Omental fat pad (tissue), 4 donors: Measurements from ENCODE around the gene TUFM. TPM values are rescaled to one million over a fixed set of nuclear protein-coding genes. Genes with fewer than 3 reads are reported as not detected.
A peak's percentile ranks its signal among the peaks of the same experiment; 100 is the strongest.
"Not testable (repeated sequence)": the region's sequence is repeated elsewhere in the genome, so short reads cannot be mapped to it uniquely, and the experiment has no call there.

Source experiments
- ATAC-seq: fragments of 150-250 bp; one replicate; pipeline ENCODE4 v1.9.1; 2016; ENCODE audit warnings: mild to moderate bottlenecking, moderate library complexity; ENCODE audit not compliant: low FRiP score
- DNase-seq: peaks from one replicate; pipeline ENCODE4 v3.0.0-alpha.2; 2019; ENCODE audit warnings: low spot score
- CTCF ChIP-seq, 3 donors: fragments of 450-650 bp; IDR thresholded peaks; one replicate each; pipeline ENCODE4 v1.5.1; 2016 to 2017; ENCODE audit warnings: antibody characterized with exemption in 3 of 3, mild to moderate bottlenecking in 3 of 3, moderate library complexity in 2 of 3
- total RNA-seq, 4 donors: library from RNA; depleted of rRNA; stranded (reverse); fragments of >200 nt; gene quantifications; one replicate each; pipeline ENCODE4 v1.1.0, GENCODE V29; 2016

The TUFM gene
- total RNA-seq: 100 to 1,000 TPM in 2 of 4 donors, 10 to 100 TPM in 2; 93.2 to 133 (median 103) TPM

- ATAC-seq (peak; percentile 98), DNase-seq (peak; percentile 90)
- TF ChIP-seq CTCF (IDR thresholded peaks at IDR 0.05): peak in 1 of 3 donors; percentile 25
Measured at GRCh38 chr16:28846080-28846932, at the start of gene TUFM. Gene TUFM (minus strand): TSS chr16:28846348. CDS start chr16:28846269, 79 bp downstream.

- DNase-seq (no peak), ATAC-seq (no peak)
- no peak for TF ChIP-seq CTCF (IDR thresholded peaks at IDR 0.05)
Measured at GRCh38 chr16:28895609-28896008, 49.5 kb upstream of the TUFM start.

GRCh38 chr16:28893291-28893690, 47.1 kb upstream of the TUFM start:
- no peak for DNase-seq
- ATAC-seq: no peak
- TF ChIP-seq CTCF (IDR thresholded peaks at IDR 0.05): no peak

GRCh38 chr16:28891964-28892890, 46.1 kb upstream of the TUFM start:
- TF ChIP-seq CTCF (IDR thresholded peaks at IDR 0.05): no peak
- ATAC-seq (no peak), DNase-seq (no peak)

- ATAC-seq, DNase-seq: not testable (repeated sequence)
Measured at GRCh38 chr16:28890355-28890754, 44.2 kb upstream of the TUFM start.

- no peak for ATAC-seq
- TF ChIP-seq CTCF (IDR thresholded peaks at IDR 0.05): no peak
- no peak for DNase-seq
Measured at GRCh38 chr16:28886945-28887344, 40.8 kb upstream of the TUFM start.

- ATAC-seq (no peak), DNase-seq (no peak)
- no peak for TF ChIP-seq CTCF (IDR thresholded peaks at IDR 0.05)
Measured at GRCh38 chr16:28884045-28884444, 37.9 kb upstream of the TUFM start.
